Stimulated activated naive CD8-positive, alpha-beta T cell treated with anti-CD3 and anti-CD28 coated beads, Interleukin-15, amount 100 ng/mL, for 72 hours (primary cell): ENCODE data around the gene TMEM52B.

Experiments used
- ATAC-seq: fragments of 150-1000 bp; cut with Tn5 transposase; 2 replicates; pipeline ENCODE4 v1.10.0; 2021; ENCODE audit warnings: mild to moderate bottlenecking, moderate library complexity
- DNase-seq, 2 donors: peaks; one replicate each; pipeline ENCODE4 v3.0.0; 2021 to 2022
- H3K27ac Mint-ChIP-seq, 2 donors: one replicate each; pipeline ENCODE4 v1.8.0; 2022; ENCODE audit warnings: mild to moderate bottlenecking in 2 of 2, mixed read lengths in 2 of 2, moderate library complexity in 2 of 2
- H3K27me3 Mint-ChIP-seq: one replicate; pipeline ENCODE4 v1.8.0; 2022; ENCODE audit warnings: mixed read lengths
- H3K4me1 Mint-ChIP-seq: one replicate; pipeline ENCODE4 v1.8.0; 2022; ENCODE audit warnings: mild to moderate bottlenecking, mixed read lengths
- H3K4me3 Mint-ChIP-seq, 2 donors: one replicate each; pipeline ENCODE4 v1.8.0; 2022; ENCODE audit warnings: mild to moderate bottlenecking in 2 of 2, mixed read lengths in 2 of 2, moderate library complexity in 1 of 2
- H3K9me3 Mint-ChIP-seq, 2 donors: one replicate each; pipeline ENCODE4 v1.8.0; 2022; ENCODE audit warnings: mixed read lengths in 2 of 2

TMEM52B gene

DNA sequence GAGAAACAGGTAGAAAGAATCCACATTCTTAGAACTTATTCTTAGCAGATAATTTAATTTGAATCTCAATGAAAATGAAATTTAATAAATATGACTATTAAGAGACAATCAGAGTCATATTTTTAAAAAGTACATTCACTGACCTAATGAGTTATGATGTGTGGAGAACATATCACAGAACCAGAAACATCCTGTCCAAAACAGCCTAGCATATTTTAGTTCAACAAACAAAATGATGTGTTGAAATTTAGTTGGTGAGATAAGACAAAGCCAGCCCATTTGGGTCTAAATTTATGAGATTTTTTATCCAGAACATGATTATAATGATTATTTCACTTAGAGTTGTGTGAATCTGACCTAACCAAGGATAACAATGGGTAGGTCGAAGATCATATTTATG lies 59.7 kb downstream of the TMEM52B start:
- ATAC-seq (no peak), DNase-seq (no peak)
- Mint-ChIP-seq H3K4me3 (no peak overlapping the region), H3K27me3 (no peaks in the 10 kb centered on the region), H3K9me3 (peaks cover 13 to 19% of the 10 kb centered on the region in 2 donors), H3K27ac (no peak overlapping the region), H3K4me1 (peaks cover 36% of the 10 kb centered on the region)

DNA sequence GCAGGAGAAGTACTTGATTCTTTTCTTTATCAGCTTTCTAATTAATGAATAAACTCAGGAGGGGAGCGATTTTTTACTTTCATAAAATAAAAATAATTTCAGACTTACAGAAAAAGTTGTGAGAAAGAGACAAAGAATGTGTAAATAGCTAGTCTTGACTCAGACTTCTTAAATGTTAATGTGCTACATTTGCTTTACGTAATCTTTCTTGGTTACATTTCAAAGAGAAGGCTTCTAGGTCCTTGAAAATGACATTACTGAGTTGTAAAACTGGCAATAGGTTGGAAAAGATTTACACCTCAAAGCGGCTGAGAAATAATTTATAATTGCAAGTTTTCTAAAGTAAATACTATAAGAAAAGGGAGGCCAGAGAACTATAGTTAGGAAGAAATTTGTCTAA lies 62.5 kb downstream of the TMEM52B start:
- ATAC-seq = no peak
- H3K4me3 Mint-ChIP-seq = no peak overlapping the region
- peaks cover 0 to 7% of the 10 kb centered on the region in 2 donors for H3K9me3 Mint-ChIP-seq
- no peaks in the 10 kb centered on the region for H3K27me3 Mint-ChIP-seq
- DNase-seq = no peak
- no peak overlapping the region for H3K27ac Mint-ChIP-seq
- H3K4me1 Mint-ChIP-seq = peaks cover 41% of the 10 kb centered on the region
